GM21423 (cell line): ENCODE data around the gene ARID2.

Experiments
- ATAC-seq: cut with Tn5 transposase; IDR thresholded peaks from one replicate; pipeline ENCODE4 v1.9.1; 2021; ENCODE audit warnings: mild to moderate bottlenecking, moderate library complexity; ENCODE audit not compliant: unreplicated experiment

Gene ARID2

DNA sequence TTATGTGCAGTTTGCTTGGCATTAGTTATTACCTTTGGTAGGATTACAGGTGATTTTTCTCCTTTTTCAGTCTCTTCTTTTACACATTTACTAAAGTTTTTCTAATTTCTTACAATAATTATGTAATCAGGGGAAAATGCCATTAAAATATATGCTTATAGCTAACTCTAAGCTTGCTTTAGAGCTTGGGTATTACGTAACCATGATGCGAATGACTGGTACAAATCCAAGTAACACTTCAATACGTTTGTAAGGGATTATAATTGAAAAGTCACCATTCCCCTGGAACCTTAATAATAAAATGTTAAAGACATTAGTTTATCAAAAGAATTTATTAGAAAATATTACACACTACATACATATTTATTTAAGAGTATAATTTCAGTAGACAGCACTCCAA, 189.3 kb downstream of the ARID2 start:
- no peak for ATAC-seq

DNA sequence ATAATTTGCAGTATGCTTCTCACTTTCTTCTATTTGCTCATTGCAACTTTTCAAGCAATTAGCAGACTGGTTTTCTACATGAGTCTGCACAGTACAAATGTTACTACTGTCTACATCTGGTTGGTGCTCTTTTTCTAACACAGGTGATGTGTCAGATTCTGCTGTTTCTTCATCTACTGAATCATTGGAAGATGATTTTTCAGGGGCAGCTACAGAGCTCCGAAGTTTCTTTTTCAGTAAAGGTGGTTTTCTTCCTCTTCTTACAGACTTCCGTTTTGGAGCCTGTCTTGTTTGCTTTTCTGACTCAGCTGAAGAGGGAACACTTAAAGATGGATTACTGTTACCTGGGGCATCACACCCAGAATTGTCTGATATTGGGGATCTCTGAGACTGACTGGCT, 198.8 kb downstream of the ARID2 start:
- no peak for ATAC-seq

DNA sequence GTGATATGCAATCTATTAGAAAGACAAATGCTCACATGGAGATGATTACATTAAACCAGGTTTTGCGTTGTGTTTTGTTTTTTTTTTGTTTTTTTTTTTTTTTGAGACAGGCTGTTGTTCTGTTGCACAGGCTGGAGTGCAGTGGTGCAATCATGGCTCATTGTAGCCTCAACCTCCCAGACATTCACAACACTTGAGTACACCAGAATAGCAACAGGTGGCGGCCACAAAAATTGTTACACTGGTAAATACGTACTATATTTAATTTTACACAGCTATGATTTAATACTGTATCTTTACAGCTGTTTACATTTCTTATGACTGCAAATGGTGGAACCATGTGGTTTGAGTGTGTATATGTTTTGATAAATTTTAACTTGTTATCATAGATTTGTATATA, 200.9 kb downstream of the ARID2 start:
- ATAC-seq: no peak

DNA sequence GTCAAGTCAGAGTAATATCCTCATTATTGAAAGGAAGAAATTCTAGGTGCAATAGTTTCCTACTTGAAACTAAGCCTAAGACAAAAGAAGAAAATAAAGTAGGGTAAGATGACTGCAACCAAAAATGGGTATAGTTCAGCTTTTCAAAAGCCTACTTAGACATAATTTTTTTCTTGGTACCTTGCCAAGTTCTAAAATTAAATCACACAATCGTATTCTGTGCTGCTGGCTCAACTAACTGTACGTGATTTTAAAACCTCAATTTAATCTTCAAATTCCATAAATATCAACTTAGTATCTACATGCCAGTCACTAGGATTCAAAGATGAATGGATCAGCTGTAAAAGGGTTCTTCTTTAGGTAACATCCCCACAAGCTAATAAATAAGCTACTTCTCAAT, 204.0 kb downstream of the ARID2 start:
- ATAC-seq: no peak

DNA sequence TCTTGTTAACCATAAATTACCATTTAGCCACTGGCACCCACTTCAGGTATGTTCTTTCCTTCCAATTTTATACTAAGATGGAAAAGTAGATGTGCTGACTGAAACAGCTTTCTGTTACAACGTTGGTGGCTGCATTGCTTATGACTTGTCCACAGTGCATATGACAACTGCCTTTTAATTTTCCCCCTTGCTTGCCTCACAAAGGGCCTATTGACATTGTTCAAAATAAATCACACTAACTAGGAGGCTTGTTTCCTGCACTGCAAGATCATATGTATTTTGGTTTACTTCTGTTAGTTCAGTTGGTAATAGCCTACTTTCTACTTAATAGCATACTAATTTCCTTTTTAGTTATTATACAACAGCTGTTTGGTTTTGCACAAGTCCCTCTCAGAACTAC, 205.4 kb downstream of the ARID2 start:
- no peak for ATAC-seq

DNA sequence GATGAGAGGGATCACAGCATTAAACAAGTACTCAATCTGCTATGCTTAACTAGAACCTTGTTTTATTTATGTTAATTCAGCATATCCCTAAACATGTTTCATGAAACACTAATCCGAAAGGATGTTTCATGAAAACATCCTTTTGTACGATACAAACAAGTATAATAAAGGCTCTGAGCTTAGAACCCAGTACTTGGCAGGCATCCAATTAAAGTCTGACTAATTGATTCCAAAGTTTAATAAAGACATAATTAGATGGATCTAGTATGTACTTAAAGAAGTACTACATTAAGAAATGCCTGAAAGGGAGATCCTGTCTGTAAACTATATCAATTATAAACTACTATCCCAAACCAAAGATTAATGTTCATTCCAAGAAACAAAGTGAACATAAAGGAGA, 209.1 kb downstream of the ARID2 start:
- ATAC-seq: no peak

DNA sequence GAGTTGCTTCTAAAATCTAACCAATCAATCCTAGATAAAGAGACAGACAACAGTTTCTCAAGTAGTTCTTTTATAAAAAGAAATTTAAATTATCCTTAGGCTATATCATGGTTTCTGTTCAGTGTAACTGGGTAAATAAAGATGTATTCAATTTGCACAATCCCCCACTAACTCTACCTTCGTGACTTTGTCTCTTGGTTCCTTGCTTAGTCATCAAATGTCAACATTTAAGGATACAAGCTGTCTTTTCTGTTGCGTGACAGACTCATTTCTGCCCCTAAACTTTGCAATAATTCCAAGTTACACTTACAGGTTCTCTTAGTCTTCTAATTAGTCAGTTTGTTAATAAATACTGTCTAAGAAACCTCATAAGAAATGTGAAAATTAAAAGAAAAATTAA, 210.3 kb downstream of the ARID2 start:
- no peak for ATAC-seq

DNA sequence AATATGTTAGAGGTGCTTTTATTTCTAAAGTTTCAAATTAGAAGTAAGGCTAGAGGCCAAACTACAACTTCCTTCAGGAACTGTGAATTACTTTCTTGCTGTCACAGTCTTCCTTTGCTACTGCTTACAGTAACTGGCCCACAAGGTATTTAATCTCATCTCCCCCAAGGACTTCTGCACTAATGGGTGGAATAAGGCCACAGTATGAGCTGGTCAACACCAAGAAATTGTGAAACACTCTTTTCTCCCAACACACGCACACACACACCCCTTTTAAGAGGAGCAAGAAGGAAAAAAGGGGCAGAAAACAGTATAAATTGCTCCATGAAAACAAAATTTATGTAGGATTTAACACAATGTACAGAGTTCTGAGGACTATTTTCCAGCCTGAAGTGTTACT, 215.3 kb downstream of the ARID2 start:
- no peak for ATAC-seq

DNA sequence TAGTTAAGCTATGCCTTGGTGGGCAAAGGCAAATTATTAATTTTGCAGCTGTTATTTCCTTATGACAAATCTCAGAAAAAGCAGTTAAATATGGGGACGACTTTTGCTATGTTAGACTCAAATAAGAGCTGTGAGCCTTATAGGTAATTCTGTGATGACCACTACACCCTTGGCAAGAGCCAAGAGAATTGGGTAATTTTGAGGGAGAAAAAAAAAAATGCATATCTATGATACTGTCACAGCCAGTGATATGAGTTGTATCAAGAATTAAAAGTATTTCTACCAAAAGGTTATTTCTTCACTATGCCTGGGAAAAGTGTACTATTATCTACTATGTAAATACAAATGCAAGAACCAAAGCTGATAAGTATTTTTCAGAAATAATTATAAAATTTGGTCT, 216.9 kb downstream of the ARID2 start:
- no peak for ATAC-seq

DNA sequence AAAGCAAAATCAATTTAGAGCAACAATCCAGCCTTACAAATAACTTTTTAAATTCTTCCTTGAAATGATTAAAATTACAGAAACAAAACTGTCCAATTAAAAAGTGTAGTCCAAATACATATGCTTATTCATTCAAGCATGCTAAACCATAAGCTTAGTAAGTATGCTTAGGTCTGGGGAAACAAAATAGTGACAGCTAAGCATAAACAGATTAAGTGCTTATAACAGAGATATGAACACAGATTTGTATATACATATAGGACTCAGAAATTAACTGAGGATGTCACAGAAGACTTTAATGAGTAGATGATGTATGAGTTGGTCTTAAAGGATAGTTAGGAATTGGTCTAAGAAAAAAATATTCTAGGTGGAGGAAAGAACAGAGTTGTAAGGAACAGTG, 219.0 kb downstream of the ARID2 start:
- ATAC-seq: no peak
